ENCODE measurements around the gene FBXO2. TPM values are rescaled to one million over a fixed set of nuclear protein-coding genes. Genes with fewer than 3 reads are reported as not detected.

Gene FBXO2, protein sequence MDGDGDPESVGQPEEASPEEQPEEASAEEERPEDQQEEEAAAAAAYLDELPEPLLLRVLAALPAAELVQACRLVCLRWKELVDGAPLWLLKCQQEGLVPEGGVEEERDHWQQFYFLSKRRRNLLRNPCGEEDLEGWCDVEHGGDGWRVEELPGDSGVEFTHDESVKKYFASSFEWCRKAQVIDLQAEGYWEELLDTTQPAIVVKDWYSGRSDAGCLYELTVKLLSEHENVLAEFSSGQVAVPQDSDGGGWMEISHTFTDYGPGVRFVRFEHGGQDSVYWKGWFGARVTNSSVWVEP
- 1 to 10 TPM; 7.6 to 8.5 TPM for polyA plus RNA-seq

DNA sequence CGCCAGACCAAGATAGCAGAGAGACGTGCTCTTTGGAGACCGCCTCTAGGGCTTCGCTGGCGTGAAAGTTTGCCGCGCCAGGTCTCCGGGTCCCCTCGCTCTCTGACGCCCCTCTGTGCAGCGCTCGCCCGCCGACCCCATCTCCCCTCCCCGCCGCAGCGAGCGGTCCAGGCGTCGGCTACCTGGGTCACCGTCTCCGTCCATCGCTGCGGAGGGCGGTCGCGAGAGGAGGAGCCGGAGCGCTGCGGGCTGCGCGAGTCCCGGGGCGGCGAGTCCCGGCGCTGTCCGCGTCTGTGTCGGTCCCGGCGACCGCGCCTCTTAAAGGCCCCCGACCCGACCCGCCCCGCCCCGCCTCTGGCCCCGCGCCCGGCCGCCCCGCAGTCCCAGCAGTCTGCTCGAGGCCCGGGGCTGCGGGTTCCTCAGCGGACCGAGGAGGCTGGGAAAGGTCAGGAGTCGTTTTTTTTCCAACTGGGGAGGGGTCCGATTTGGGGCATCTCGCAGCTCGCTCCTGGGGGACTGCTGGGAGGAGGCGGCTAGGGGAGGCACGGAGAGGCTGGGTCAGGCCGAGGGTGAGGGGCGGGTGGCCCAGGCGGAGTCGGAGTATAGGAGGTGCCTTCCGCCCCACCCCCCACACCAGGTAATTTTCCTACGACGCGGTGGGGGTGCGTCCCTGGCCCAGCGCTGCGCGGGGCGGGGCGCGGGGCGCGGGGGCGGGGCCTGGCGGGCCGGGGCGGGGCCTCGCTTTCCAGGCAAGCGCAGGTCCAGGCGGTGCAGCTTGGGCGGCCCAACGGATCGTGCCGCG lies at the start of gene FBXO2, which contains the start of gene FBXO44:
Gene FBXO2, minus strand, starts transcription at position 293 of the 802 bp plus-strand sequence. Its CDS starts 89 bp downstream, at position 204.
Gene FBXO44, plus strand, starts transcription at position 741 of the 802 bp plus-strand sequence. CDS start 959 bp downstream, outside the sequence.
- peaks cover 6 to 11% of the 10 kb centered on the region in 2 donors for H3K4me1 ChIP-seq (ENCODE audit: control insufficient read depth in 2 of 2, insufficient read depth in 2 of 2, low read length in 1 of 2)
- WGBS, 2 donors, result 3 to 4% methylated on average over 62 to 94 of the region's 94 CpGs
- peak within 1 kb of the TSS; percentile 39 to 67 for H3K27ac ChIP-seq (ENCODE audit: low read depth in 2 of 2, low read length in 1 of 2)
- H3K27me3 ChIP-seq (ENCODE audit: control insufficient read depth in 1 of 2, insufficient read depth in 2 of 2, low read length in 2 of 2), result no peaks in the 10 kb centered on the region
- H3K4me3 ChIP-seq (ENCODE audit: low read depth in 1 of 2, low read length in 2 of 2), result peak within 1 kb of the TSS; percentile 63 to 68
- no peaks in the 10 kb centered on the region for H3K9me3 ChIP-seq (ENCODE audit: control insufficient read depth in 2 of 2, insufficient read depth in 1 of 2, low read depth in 1 of 2, low read length in 1 of 2)
- H3K36me3 ChIP-seq (ENCODE audit: control insufficient read depth in 2 of 2, insufficient read depth in 2 of 2, low read length in 1 of 2), result peaks cover 0 to 9% of the 10 kb centered on the region in 2 donors

DNA sequence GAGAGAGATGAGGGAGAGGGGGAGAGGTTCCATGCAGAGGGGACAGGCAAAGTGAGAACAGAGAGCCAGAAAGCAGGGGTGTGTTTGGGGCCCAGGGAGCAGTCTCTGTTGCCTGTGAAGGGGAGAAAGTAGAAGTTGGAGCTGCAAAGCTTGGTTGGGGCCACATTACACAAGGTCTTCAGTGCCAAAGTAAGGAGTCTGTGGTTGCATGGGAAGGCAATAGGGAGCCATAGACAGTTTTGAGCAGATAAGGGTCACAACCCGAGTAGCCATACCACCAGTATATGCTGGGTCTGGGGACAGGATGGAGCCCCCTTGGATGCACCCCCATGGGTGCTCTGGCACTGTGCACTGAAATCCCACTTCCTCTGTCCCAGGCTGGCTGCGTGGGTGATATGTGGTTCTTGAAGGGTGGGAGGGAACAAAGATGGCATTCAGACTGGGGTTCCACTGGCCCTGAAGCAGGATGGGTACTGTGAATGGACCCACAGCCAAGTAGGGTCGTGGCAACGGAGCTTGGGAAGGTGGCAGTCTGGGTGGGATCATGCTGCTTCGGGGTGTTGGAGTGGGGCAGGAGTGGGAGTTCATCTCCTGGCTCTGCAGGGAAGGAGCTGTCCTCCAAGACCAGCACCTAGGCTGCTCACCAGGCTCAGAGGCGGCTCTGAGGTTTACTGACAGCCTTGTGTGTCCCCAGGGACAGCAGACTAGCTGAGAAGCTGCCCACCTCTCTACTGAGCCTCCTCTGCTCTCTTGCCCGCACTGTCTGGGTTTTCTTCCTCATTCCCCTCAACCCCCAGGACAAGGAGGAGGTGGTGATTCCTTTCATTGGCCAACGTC lies 49.3 kb upstream of the FBXO2 start:
- WGBS, 2 donors, result 66 to 68% methylated on average over 8 of the region's 8 CpGs
- H3K27ac ChIP-seq (ENCODE audit: low read depth in 2 of 2, low read length in 1 of 2), result no peak overlapping the region
- peaks cover 0 to 9% of the 10 kb centered on the region in 2 donors for H3K4me1 ChIP-seq (ENCODE audit: control insufficient read depth in 2 of 2, insufficient read depth in 2 of 2, low read length in 1 of 2)
- no peaks in the 10 kb centered on the region for H3K36me3 ChIP-seq (ENCODE audit: control insufficient read depth in 2 of 2, insufficient read depth in 2 of 2, low read length in 1 of 2)
- H3K27me3 ChIP-seq (ENCODE audit: control insufficient read depth in 1 of 2, insufficient read depth in 2 of 2, low read length in 2 of 2), result no peaks in the 10 kb centered on the region
- peaks cover 0 to 3% of the 10 kb centered on the region in 2 donors for H3K9me3 ChIP-seq (ENCODE audit: control insufficient read depth in 2 of 2, insufficient read depth in 1 of 2, low read depth in 1 of 2, low read length in 1 of 2)
- no peak overlapping the region for H3K4me3 ChIP-seq (ENCODE audit: low read depth in 1 of 2, low read length in 2 of 2)

DNA sequence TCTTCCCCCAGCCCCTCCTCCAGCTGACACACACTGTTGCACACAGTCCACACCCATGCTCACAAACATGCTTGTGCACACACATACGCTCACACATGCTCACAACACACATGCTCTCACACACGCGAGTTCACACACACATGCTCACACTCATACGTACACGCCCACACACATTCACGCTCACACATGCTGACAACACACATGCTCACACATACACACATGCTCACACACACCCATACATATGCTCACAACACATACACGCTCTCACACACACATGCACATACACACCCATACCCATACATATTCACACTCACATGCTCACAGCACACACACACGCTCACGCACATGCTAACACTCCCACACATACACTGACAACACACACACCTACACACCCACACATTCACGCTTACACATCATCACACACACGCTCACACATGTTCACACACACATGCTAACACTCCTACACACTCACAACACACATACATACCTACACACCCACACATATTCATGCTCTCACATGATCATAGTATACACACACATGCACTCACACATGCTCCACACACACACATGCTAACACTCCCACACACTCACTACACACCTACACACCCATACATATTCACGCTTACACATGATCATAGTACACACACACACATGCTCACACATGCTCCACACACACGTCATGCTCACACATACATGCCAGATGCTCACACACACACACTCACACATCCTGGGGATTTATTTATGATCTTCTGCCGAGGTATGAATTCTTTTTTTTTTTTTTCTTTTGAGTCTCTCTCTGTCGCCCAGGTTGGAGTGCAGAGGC lies 48.0 kb upstream of the FBXO2 start:
- Histone ChIP-seq H3K27me3 (ENCODE audit: control insufficient read depth in 1 of 2, insufficient read depth in 2 of 2, low read length in 2 of 2) (no peaks in the 10 kb centered on the region), H3K36me3 (ENCODE audit: control insufficient read depth in 2 of 2, insufficient read depth in 2 of 2, low read length in 1 of 2) (no peaks in the 10 kb centered on the region), H3K9me3 (ENCODE audit: control insufficient read depth in 2 of 2, insufficient read depth in 1 of 2, low read depth in 1 of 2, low read length in 1 of 2) (peaks cover 0 to 3% of the 10 kb centered on the region in 2 donors), H3K4me1 (ENCODE audit: control insufficient read depth in 2 of 2, insufficient read depth in 2 of 2, low read length in 1 of 2) (peaks cover 0 to 9% of the 10 kb centered on the region in 2 donors), H3K27ac (ENCODE audit: low read depth in 2 of 2, low read length in 1 of 2) (no peak overlapping the region), H3K4me3 (ENCODE audit: low read depth in 1 of 2, low read length in 2 of 2) (no peak overlapping the region)
- 61 to 68% methylated on average over 15 of the region's 15 CpGs for WGBS, 2 donors

DNA sequence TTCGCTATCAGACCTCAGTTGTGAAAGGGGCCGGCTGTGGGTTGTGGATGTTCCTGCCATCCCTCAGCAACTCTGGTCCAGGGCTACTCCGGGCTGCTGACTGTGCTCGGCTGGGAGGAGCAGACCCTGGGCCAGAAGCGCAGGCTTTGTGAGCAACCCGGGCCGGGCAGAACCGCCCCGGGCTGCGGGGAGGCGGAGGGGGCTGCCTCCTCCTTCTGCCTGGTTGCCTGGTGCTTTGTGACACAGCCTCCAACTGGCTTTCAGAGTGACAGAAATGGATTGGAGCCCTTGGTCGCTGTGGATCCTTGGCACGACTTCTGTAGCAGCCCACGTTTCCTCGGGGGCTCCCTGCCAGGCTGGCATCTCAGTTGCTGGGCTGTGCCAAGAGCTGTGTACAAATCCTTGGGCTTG lies 47.3 kb upstream of the FBXO2 start:
- WGBS, 2 donors, result 24 to 33% methylated on average over 15 of the region's 15 CpGs

DNA sequence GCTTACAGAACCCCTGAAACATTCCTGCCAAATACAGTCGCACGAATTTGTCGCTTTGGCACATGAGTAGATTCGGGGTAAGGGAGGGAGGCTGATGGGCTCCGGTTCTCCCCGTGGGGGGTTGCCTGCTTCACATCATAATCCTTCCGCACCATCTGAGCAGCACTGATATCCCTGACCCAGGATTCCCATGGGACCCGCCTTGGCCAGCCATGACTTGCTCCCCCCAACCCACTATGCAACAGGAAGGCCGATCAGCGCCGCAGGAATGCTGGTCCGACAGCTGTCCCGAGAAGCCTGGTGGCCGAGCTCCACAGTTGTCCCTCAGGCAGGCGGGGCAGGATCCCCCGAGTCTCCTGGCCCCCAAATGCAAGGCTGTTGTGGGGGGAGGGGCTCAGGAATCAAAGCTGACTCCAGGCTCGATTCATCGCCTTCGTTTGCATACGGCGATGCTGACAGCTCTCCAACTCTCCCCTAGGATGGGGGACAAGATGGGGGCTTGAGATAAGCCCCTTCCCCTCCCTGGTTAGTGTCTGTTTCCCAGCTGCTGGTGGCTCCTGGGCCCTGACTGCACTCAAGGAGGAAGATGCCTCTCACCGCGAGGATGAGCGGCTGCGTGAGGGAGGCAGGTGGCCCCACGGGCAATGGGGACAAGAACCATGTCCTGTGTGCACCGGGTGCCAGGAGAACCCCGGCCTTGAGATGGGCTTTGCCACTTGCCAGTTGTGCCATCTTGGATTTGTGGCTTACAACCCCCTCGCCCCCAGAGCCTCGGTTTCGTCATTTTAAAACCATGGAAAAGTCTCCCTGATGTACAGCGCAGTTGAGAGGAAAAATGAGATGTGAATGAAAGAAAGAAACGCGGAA lies 46.6 kb upstream of the FBXO2 start:
- peaks cover 0 to 3% of the 10 kb centered on the region in 2 donors for H3K9me3 ChIP-seq (ENCODE audit: control insufficient read depth in 2 of 2, insufficient read depth in 1 of 2, low read depth in 1 of 2, low read length in 1 of 2)
- H3K4me3 ChIP-seq (ENCODE audit: low read depth in 1 of 2, low read length in 2 of 2), result no peak overlapping the region
- WGBS, 2 donors, result 44 to 50% methylated on average over 34 of the region's 34 CpGs
- H3K4me1 ChIP-seq (ENCODE audit: control insufficient read depth in 2 of 2, insufficient read depth in 2 of 2, low read length in 1 of 2), result peaks cover 0 to 9% of the 10 kb centered on the region in 2 donors
- H3K36me3 ChIP-seq (ENCODE audit: control insufficient read depth in 2 of 2, insufficient read depth in 2 of 2, low read length in 1 of 2), result no peaks in the 10 kb centered on the region
- H3K27ac ChIP-seq (ENCODE audit: low read depth in 2 of 2, low read length in 1 of 2), result no peak overlapping the region
- no peaks in the 10 kb centered on the region for H3K27me3 ChIP-seq (ENCODE audit: control insufficient read depth in 1 of 2, insufficient read depth in 2 of 2, low read length in 2 of 2)

More for the DNA sequence above, 47.3 kb upstream of the FBXO2 start:
- peaks cover 0 to 3% of the 10 kb centered on the region in 2 donors for H3K9me3 ChIP-seq (ENCODE audit: control insufficient read depth in 2 of 2, insufficient read depth in 1 of 2, low read depth in 1 of 2, low read length in 1 of 2)
- H3K27me3 ChIP-seq (ENCODE audit: control insufficient read depth in 1 of 2, insufficient read depth in 2 of 2, low read length in 2 of 2), result no peaks in the 10 kb centered on the region
- H3K4me1 ChIP-seq (ENCODE audit: control insufficient read depth in 2 of 2, insufficient read depth in 2 of 2, low read length in 1 of 2), result peaks cover 0 to 9% of the 10 kb centered on the region in 2 donors
- no peaks in the 10 kb centered on the region for H3K36me3 ChIP-seq (ENCODE audit: control insufficient read depth in 2 of 2, insufficient read depth in 2 of 2, low read length in 1 of 2)
- no peak overlapping the region for H3K4me3 ChIP-seq (ENCODE audit: low read depth in 1 of 2, low read length in 2 of 2)
- no peak overlapping the region for H3K27ac ChIP-seq (ENCODE audit: low read depth in 2 of 2, low read length in 1 of 2)

DNA sequence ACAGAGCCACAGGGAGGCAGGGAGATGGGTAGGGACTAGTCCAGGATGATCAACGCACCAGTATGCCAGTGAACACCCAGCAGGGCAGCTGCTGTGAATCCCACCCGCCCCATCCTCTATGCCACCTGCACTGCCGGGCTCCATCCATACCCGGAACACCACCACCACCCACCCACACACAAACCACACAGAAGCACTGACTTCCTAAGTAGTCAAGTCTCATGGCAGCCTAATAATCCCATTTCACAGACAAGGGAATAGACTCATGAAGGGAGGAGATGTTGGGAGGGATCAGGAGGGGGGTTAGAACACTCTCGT lies 43.6 kb upstream of the FBXO2 start:
- H3K9me3 ChIP-seq (ENCODE audit: control insufficient read depth in 2 of 2, insufficient read depth in 1 of 2, low read depth in 1 of 2, low read length in 1 of 2), result peaks cover 0 to 3% of the 10 kb centered on the region in 2 donors
- H3K4me3 ChIP-seq (ENCODE audit: low read depth in 1 of 2, low read length in 2 of 2), result no peak overlapping the region
- 75 to 76% methylated on average over 5 of the region's 5 CpGs for WGBS, 2 donors
- H3K4me1 ChIP-seq (ENCODE audit: control insufficient read depth in 2 of 2, insufficient read depth in 2 of 2, low read length in 1 of 2), result peaks cover 0 to 9% of the 10 kb centered on the region in 2 donors
- no peaks in the 10 kb centered on the region for H3K27me3 ChIP-seq (ENCODE audit: control insufficient read depth in 1 of 2, insufficient read depth in 2 of 2, low read length in 2 of 2)
- no peaks in the 10 kb centered on the region for H3K36me3 ChIP-seq (ENCODE audit: control insufficient read depth in 2 of 2, insufficient read depth in 2 of 2, low read length in 1 of 2)
- H3K27ac ChIP-seq (ENCODE audit: low read depth in 2 of 2, low read length in 1 of 2), result no peak overlapping the region

DNA sequence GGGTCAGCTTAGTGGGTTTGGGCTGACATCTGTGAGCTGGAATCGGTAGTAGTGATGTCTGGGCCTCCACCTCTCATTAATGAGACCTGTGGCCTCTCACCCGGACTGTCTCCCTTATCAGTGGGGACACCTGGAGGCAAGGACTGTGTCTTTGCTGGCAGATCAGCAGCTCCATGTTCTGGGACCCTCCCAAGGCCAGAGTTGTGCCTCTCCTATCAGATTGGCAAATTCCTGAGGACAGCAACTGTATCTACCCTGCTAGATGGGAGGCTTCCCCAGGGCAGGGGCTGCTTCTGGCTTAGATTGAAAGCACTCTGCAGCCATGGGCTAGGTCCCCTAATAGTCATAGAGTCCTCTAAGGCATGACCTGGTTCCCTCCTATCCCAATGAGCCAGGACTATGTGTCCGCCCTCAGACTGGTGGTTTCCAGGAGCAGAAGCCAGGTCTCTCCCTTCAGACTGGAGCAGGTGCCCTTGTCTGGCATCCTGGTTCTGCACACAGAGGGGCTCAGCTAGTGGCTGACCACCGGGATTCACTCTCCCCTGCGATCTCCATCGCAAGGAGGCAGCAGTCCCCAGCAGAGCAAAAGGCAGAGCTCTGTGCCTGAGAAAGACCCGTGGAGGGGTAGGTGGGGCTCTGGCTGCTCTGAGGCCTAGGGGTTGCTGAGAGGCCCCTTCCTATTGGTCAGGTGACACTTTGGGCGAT lies 43.1 kb upstream of the FBXO2 start:
- peaks cover 0 to 3% of the 10 kb centered on the region in 2 donors for H3K9me3 ChIP-seq (ENCODE audit: control insufficient read depth in 2 of 2, insufficient read depth in 1 of 2, low read depth in 1 of 2, low read length in 1 of 2)
- no peaks in the 10 kb centered on the region for H3K36me3 ChIP-seq (ENCODE audit: control insufficient read depth in 2 of 2, insufficient read depth in 2 of 2, low read length in 1 of 2)
- peaks cover 0 to 9% of the 10 kb centered on the region in 2 donors for H3K4me1 ChIP-seq (ENCODE audit: control insufficient read depth in 2 of 2, insufficient read depth in 2 of 2, low read length in 1 of 2)
- H3K4me3 ChIP-seq (ENCODE audit: low read depth in 1 of 2, low read length in 2 of 2), result no peak overlapping the region
- 68 to 74% methylated on average over 8 of the region's 8 CpGs for WGBS, 2 donors
- H3K27me3 ChIP-seq (ENCODE audit: control insufficient read depth in 1 of 2, insufficient read depth in 2 of 2, low read length in 2 of 2), result peaks cover 0 to 3% of the 10 kb centered on the region in 2 donors
- H3K27ac ChIP-seq (ENCODE audit: low read depth in 2 of 2, low read length in 1 of 2), result no peak overlapping the region

DNA sequence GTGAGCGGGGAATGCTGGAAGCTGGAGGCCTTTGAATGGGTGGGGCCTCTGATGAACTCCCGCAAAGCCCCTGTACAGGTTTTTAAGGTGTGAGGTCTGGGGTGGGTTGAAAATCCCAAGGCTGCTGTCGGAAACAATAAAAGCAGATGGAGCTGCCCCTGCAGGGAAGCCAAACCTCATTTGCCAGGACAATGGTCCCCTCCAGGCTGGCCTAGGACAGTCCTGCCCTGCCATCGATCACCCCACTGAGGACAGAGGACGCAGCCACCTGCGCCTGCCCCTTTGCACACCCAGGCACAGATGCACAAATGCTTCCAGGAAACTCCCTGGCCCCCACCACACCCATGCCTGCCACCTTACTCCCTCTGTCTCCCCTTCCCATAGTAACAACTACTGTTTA lies 41.6 kb upstream of the FBXO2 start:
- no peaks in the 10 kb centered on the region for H3K9me3 ChIP-seq (ENCODE audit: control insufficient read depth in 2 of 2, insufficient read depth in 1 of 2, low read depth in 1 of 2, low read length in 1 of 2)

More for the DNA sequence above, 41.6 kb upstream of the FBXO2 start:
- Histone ChIP-seq H3K36me3 (ENCODE audit: control insufficient read depth in 2 of 2, insufficient read depth in 2 of 2, low read length in 1 of 2) (no peaks in the 10 kb centered on the region), H3K4me1 (ENCODE audit: control insufficient read depth in 2 of 2, insufficient read depth in 2 of 2, low read length in 1 of 2) (peaks cover 0 to 13% of the 10 kb centered on the region in 2 donors), H3K4me3 (ENCODE audit: low read depth in 1 of 2, low read length in 2 of 2) (no peak overlapping the region), H3K27me3 (ENCODE audit: control insufficient read depth in 1 of 2, insufficient read depth in 2 of 2, low read length in 2 of 2) (peaks cover 0 to 11% of the 10 kb centered on the region in 2 donors), H3K27ac (ENCODE audit: low read depth in 2 of 2, low read length in 1 of 2) (no peak overlapping the region)
- WGBS, 2 donors, result 86 to 89% methylated on average over 6 of the region's 6 CpGs
